ENCODE results near the gene PHLDA1.

- TF ChIP-seq RFX5 (IDR thresholded peaks at IDR 0.05; ENCODE audit: low read depth, low read length) (no peak), RAD21 (IDR thresholded peaks at IDR 0.05; ENCODE audit: insufficient read depth, low read depth, low read length) (no peak), SMC3 (IDR thresholded peaks at IDR 0.05; ENCODE audit: borderline replicate concordance, low read length) (no peak), SUZ12 (IDR thresholded peaks at IDR 0.05; ENCODE audit: unreplicated experiment) (no peak), USF2 (IDR thresholded peaks at IDR 0.05; ENCODE audit: borderline replicate concordance, low read depth, low read length) (no peak), CTCF (IDR thresholded peaks at IDR 0.05 in 2 of 3, conservative IDR thresholded peaks at IDR 0.05 in 1 of 3; ENCODE audit: control insufficient read depth in 2 of 3, extremely low read depth in 1 of 3, insufficient read depth in 1 of 3, low read depth in 3 of 3, low read length in 3 of 3) (no peak), POLR2AphosphoS5 (IDR thresholded peaks at IDR 0.05; ENCODE audit: low read length) (no peak), CREB1 (IDR thresholded peaks at IDR 0.05; ENCODE audit: low read depth) (no peak), MAX (IDR thresholded peaks at IDR 0.05; ENCODE audit: low read depth, low read length) (no peak), PML (IDR thresholded peaks at IDR 0.05; ENCODE audit: low read length) (no peak), TCF12 (IDR thresholded peaks at IDR 0.05; ENCODE audit: low read depth, low read length) (no peak)
These were observed 20.7 kb downstream of the PHLDA1 start for GRCh38 chr12:76010732-76011458.
